Hepatocyte (in vitro differentiated cells): Measurements from ENCODE around the gene GXYLT2. TPM values are rescaled to one million over a fixed set of nuclear protein-coding genes. Genes with fewer than 3 reads are reported as not detected.

Source experiments
- DNase-seq: peaks from one replicate; pipeline ENCODE4 v3.0.0-alpha.2; 2016; ENCODE audit warnings: low spot score
- H2AFZ ChIP-seq: fragments of 200-600 bp; sonication (generic); 2 replicates; pipeline ENCODE4 v1.6.0; 2016; ENCODE audit warnings: antibody characterized with exemption, mild to moderate bottlenecking
- H3K27ac ChIP-seq: fragments of 200-600 bp; sonication (generic); 2 replicates; pipeline ENCODE4 v1.5.1; 2016; ENCODE audit warnings: mild to moderate bottlenecking
- H3K27me3 ChIP-seq: fragments of 200-600 bp; sonication (generic); 2 replicates; pipeline ENCODE4 v1.6.1; 2016
- H3K36me3 ChIP-seq: fragments of 200-600 bp; sonication (generic); replicated peaks from 2 replicates; pipeline ENCODE4 v1.5.1; 2016; ENCODE audit warnings: low read depth; ENCODE audit not compliant: insufficient read depth
- H3K4me1 ChIP-seq: fragments of 200-600 bp; sonication (generic); 2 replicates; pipeline ENCODE4 v1.5.1; 2016; ENCODE audit warnings: mild to moderate bottlenecking, moderate library complexity; ENCODE audit not compliant: insufficient read depth
- H3K4me2 ChIP-seq: fragments of 200-600 bp; sonication (generic); 2 replicates; pipeline ENCODE4 v1.6.0; 2016
- H3K4me3 ChIP-seq: fragments of 200-600 bp; sonication (generic); 2 replicates; pipeline ENCODE4 v1.5.1; 2016; ENCODE audit warnings: mild to moderate bottlenecking
- H3K79me2 ChIP-seq: fragments of 200-600 bp; sonication (generic); 2 replicates; pipeline ENCODE4 v1.6.0; 2017; ENCODE audit warnings: mild to moderate bottlenecking
- H3K9me2 ChIP-seq: fragments of 200-600 bp; sonication (generic); replicated peaks from 2 replicates; pipeline ENCODE4 v1.6.0; 2017; ENCODE audit warnings: mild to moderate bottlenecking; ENCODE audit not compliant: insufficient read depth
- H3K9me3 ChIP-seq: fragments of 200-600 bp; sonication (generic); 2 replicates; pipeline ENCODE4 v1.5.1; 2016; ENCODE audit warnings: low read depth, mild to moderate bottlenecking
- H4K20me1 ChIP-seq: fragments of 200-600 bp; sonication (generic); 2 replicates; pipeline ENCODE4 v1.6.0; 2016; ENCODE audit warnings: mild to moderate bottlenecking; ENCODE audit not compliant: insufficient read depth, poor library complexity, severe bottlenecking
- EZH2 ChIP-seq: fragments of 200-600 bp; sonication (generic); IDR thresholded peaks from 2 replicates; pipeline ENCODE4 v1.6.1; 2016; ENCODE audit warnings: antibody characterized with exemption, mild to moderate bottlenecking, borderline replicate concordance
- EZH2phosphoT487 ChIP-seq: fragments of 200-600 bp; sonication (generic); IDR thresholded peaks from one replicate; pipeline ENCODE4 v1.6.1; 2018; ENCODE audit warnings: antibody characterized with exemption, mild to moderate bottlenecking, low read depth, moderate library complexity; ENCODE audit not compliant: unreplicated experiment, severe bottlenecking
- WGBS: methylation state at CpG from one replicate; pipeline ENCODE4 v1.1.6; 2016; ENCODE audit warnings: low lambda C conversion rate; ENCODE audit errors: missing lambda C conversion rate; 5-methylcytosine and 5-hydroxymethylcytosine counted together
- polyA plus RNA-seq: library from polyadenylated mRNA; unstranded; fragments of >200 nt; fragmentation: Nextera tagmentation; extraction: Ambion mirVana; gene quantifications from 2 replicates; pipeline ENCODE4 v1.2.1, GENCODE V29; 2016
- total RNA-seq: library from RNA; depleted of rRNA; stranded (reverse); fragments of >200 nt; gene quantifications from 2 replicates; pipeline ENCODE4 v1.2.3, GENCODE V29; 2014
- TF ChIP-seq, protein P1 (sequence below): fragments of 200-600 bp; sonication (generic); IDR thresholded peaks from 2 replicates; pipeline ENCODE4 v1.5.1; 2016; ENCODE audit warnings: antibody characterized with exemption, mild to moderate bottlenecking; ENCODE audit not compliant: poor library complexity

Gene GXYLT2
- total and polyA plus RNA-seq, 2 experiments from 2014 or later: 27.4 to 35.7 TPM

DNA sequence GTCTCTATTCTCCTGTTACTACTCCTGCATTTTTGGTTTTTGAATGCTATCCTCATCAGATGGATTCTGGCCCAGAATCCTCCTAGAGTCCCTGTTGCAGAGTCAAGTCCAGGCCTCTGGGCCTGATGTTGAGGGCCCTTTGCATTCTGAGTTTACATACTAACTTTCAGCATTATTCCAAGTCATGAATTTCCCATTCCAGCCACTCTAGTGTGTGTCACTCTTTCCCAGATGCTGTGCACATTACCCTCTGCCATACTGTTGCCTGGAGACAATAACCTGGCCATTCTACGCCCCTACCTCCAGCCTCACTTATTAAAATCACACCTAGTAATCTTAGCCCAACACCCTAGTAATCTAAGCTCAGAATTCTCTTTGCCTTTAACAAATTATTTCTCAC lies 53.4 kb downstream of the GXYLT2 start:
- Histone ChIP-seq H4K20me1 (no peaks in the 10 kb centered on the region), H2AFZ (no peak overlapping the region), H3K9me2 (no peaks in the 10 kb centered on the region), H3K9me3 (no peaks in the 10 kb centered on the region), H3K27me3 (no peaks in the 10 kb centered on the region), H3K36me3 (no peaks in the 10 kb centered on the region), H3K27ac (no peak overlapping the region), H3K79me2 (peaks cover 15% of the 10 kb centered on the region), H3K4me2 (no peak overlapping the region), H3K4me3 (no peak overlapping the region), H3K4me1 (peaks cover 14% of the 10 kb centered on the region)
- no peak for DNase-seq
- WGBS: 82% methylated on average over 1 of the region's 1 CpG
- TF ChIP-seq EZH2: no peak
- TF ChIP-seq, protein P1, sequence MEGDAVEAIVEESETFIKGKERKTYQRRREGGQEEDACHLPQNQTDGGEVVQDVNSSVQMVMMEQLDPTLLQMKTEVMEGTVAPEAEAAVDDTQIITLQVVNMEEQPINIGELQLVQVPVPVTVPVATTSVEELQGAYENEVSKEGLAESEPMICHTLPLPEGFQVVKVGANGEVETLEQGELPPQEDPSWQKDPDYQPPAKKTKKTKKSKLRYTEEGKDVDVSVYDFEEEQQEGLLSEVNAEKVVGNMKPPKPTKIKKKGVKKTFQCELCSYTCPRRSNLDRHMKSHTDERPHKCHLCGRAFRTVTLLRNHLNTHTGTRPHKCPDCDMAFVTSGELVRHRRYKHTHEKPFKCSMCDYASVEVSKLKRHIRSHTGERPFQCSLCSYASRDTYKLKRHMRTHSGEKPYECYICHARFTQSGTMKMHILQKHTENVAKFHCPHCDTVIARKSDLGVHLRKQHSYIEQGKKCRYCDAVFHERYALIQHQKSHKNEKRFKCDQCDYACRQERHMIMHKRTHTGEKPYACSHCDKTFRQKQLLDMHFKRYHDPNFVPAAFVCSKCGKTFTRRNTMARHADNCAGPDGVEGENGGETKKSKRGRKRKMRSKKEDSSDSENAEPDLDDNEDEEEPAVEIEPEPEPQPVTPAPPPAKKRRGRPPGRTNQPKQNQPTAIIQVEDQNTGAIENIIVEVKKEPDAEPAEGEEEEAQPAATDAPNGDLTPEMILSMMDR: peak; percentile 9

DNA sequence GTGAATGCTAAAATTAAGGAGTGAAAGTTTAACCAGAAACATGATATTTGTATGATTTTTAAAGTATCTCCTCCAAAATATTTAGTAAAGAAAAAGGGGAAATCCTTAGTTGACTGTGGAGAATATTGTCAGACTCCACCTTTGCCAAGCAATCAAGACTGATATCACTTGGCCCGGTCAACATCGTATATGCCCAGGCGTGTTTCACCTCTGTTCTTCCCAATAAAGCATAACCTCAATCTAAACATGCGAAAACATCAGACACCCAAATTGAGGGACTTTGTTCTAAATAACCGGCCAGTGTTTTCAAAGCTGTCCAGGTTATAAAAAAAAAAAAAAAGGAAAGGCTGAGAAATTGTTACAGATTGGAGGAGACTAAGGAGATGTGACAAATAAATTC lies 54.6 kb downstream of the GXYLT2 start:
- Histone ChIP-seq H3K79me2 (peaks cover 15% of the 10 kb centered on the region), H3K9me3 (no peaks in the 10 kb centered on the region), H3K27ac (no peak overlapping the region), H3K4me1 (peaks cover 12% of the 10 kb centered on the region), H3K27me3 (no peaks in the 10 kb centered on the region), H3K4me2 (no peak overlapping the region), H3K36me3 (no peaks in the 10 kb centered on the region), H4K20me1 (no peaks in the 10 kb centered on the region), H3K4me3 (no peak overlapping the region), H3K9me2 (no peaks in the 10 kb centered on the region), H2AFZ (no peak overlapping the region)
- TF ChIP-seq, protein P1: no peak
- no peak for TF ChIP-seq EZH2phosphoT487
- no peak for TF ChIP-seq EZH2
- 60% methylated on average over 5 of the region's 5 CpGs for WGBS
- DNase-seq: no peak

DNA sequence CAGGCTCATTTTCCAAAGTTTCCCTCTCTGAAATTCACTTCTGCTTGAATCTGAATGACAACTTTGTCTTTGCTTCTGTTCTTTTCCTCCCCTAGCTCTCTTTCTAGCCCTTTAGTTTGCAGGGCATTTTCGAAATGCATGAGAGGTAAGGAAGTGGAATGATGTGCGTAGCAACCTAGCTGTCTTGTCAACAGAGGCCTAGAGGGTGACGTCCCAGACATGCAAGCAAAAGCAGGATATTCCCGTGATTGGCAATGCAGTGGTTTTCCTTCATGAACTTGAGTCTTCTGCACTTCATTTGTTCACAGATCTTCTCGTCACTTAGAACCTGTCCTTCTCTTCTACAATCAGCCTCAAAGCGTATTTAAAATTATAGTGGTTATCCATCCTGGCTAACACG lies 56.9 kb downstream of the GXYLT2 start:
- Histone ChIP-seq H4K20me1 (no peaks in the 10 kb centered on the region), H3K4me1 (peaks cover 9% of the 10 kb centered on the region), H2AFZ (no peak overlapping the region), H3K4me2 (no peak overlapping the region), H3K9me2 (no peaks in the 10 kb centered on the region), H3K36me3 (no peaks in the 10 kb centered on the region), H3K27me3 (no peaks in the 10 kb centered on the region), H3K79me2 (peaks cover 14% of the 10 kb centered on the region), H3K4me3 (no peak overlapping the region), H3K9me3 (no peaks in the 10 kb centered on the region), H3K27ac (no peak overlapping the region)
- WGBS: 95% methylated on average over 7 of the region's 7 CpGs
- TF ChIP-seq EZH2phosphoT487: no peak
- TF ChIP-seq, protein P1: no peak
- TF ChIP-seq EZH2: no peak
- DNase-seq: no peak
